ENCODE results near the gene STOX2. TPM values are rescaled to one million over a fixed set of nuclear protein-coding genes. Genes with fewer than 3 reads are reported as not detected.

Gene STOX2, protein sequence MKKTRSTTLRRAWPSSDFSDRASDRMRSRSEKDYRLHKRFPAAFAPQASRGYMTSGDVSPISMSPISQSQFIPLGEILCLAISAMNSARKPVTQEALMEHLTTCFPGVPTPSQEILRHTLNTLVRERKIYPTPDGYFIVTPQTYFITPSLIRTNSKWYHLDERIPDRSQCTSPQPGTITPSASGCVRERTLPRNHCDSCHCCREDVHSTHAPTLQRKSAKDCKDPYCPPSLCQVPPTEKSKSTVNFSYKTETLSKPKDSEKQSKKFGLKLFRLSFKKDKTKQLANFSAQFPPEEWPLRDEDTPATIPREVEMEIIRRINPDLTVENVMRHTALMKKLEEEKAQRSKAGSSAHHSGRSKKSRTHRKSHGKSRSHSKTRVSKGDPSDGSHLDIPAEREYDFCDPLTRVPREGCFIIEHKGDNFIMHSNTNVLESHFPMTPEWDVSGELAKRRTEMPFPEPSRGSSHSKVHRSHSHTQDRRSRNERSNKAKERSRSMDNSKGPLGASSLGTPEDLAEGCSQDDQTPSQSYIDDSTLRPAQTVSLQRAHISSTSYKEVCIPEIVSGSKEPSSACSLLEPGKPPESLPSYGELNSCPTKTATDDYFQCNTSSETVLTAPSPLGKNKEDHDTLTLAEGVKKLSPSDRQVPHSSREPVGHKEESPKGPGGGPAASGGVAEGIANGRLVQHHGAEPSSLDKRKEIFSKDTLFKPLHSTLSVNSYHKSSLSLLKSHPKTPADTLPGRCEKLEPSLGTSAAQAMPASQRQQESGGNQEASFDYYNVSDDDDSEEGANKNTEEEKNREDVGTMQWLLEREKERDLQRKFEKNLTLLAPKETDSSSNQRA (N-terminal part only)
- total RNA-seq: not detected

DNA sequence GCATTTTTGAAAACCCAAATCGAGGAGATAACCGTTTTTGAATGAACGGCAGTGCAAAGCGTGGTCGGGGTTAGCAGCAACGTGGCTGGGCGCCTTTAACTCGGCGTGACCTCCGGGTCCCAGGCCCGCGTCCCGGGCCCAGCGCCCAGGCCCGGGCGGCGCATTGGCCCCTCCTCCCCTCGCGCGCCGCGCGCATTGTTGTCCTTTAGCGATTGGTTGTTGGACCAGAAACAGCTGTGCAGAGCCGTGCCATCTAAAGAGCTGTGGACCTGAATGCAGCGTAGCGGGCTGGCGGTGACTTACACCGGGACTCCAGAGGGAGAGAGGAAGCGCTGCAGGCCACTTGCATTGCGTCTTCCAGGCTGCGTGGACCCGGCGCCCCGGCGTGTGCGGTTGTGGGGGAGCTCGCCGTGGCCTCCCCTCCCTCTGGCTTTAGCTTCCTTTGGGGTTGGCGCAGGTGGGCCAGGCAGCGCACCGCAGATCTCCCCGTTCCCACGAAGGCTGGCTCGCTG, at the start of gene STOX2:
Gene STOX2 (plus strand): TSS at position 227 of the 512 bp plus-strand sequence. CDS start 1,484 bp downstream, outside the sequence.
- Mint-ChIP-seq H3K27ac (no peak within 1 kb of the TSS), H3K36me3 (no peaks in the 10 kb centered on the region)
- peak; percentile 21 for DNase-seq

GRCh38 chr4:183855323-183856190, 49.5 kb upstream of the STOX2 start:
- DNase-seq: no peak
- no peak overlapping the region for H3K27ac Mint-ChIP-seq
- peaks cover 25% of the 10 kb centered on the region for H3K27me3 Mint-ChIP-seq
- no peaks in the 10 kb centered on the region for H3K36me3 Mint-ChIP-seq
- no peaks in the 10 kb centered on the region for H3K9me3 Mint-ChIP-seq
- H3K4me3 Mint-ChIP-seq: no peak overlapping the region
- no peaks in the 10 kb centered on the region for H3K4me1 Mint-ChIP-seq

More for the DNA sequence above, at the start of gene STOX2:
- Mint-ChIP-seq H3K4me1 (peaks cover 3% of the 10 kb centered on the region), H3K4me3 (peak within 1 kb of the TSS; percentile 37), H3K9me3 (peaks cover 4% of the 10 kb centered on the region), H3K27me3 (peaks cover 75% of the 10 kb centered on the region)

GRCh38 chr4:183857040-183857439, 48.1 kb upstream of the STOX2 start:
- no peaks in the 10 kb centered on the region for H3K9me3 Mint-ChIP-seq
- no peak for DNase-seq
- H3K36me3 Mint-ChIP-seq: no peaks in the 10 kb centered on the region
- no peak overlapping the region for H3K27ac Mint-ChIP-seq
- H3K4me1 Mint-ChIP-seq: no peaks in the 10 kb centered on the region
- H3K27me3 Mint-ChIP-seq: peaks cover 22% of the 10 kb centered on the region
- no peak overlapping the region for H3K4me3 Mint-ChIP-seq

DNA sequence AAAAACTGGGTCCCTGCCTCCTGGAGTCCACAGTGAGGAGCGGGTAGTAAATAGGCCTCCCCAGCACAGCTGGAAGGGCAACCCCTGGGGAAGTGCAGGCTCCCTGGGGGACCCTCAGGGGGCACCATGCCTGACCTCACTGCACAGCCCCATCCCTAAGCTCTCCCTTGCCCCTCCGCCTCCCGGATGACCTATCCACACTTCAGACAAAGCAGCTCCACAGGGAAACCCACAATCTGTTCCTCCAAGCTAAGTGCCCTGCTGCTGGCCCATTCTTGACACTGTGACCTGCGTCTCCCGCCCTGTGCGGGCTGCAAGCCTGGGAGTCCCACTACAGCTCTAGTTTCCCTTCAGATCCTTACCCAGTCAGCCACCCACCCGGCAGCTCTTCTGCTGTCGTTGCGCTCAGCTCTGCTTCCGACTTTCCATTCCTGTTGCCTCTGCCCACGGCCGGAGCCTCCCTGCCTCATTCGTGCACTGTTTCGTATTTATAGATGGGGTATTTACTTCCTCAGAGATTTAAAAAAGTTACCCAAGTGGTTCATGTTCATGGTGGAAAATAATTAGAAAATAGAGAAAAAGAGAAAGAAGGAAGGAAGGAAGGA, 47.0 kb upstream of the STOX2 start:
- Mint-ChIP-seq H3K27me3 (peaks cover 22% of the 10 kb centered on the region), H3K9me3 (no peaks in the 10 kb centered on the region), H3K27ac (no peak overlapping the region), H3K4me1 (no peaks in the 10 kb centered on the region), H3K4me3 (no peak overlapping the region), H3K36me3 (no peaks in the 10 kb centered on the region)
- DNase-seq: no peak

DNA sequence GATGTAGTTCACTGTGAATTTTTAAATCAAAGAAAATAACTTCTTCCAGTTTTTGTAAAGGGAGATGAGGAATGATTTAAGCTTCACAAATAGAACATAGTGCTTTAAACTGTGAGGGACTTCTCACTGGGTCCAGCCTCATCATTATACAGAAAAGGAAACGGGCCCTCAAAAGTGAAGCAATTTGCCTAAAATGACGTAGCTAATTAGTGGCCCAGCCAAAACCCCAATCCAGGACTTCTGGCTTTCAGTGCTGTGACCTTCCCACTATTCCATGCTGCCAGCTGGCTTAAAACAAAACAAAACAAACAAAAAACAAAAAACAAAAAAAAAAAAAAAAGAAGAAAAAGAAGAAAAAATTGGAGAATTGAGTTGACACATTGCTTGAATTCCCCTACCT, 45.0 kb upstream of the STOX2 start:
- Mint-ChIP-seq H3K36me3 (no peaks in the 10 kb centered on the region), H3K4me1 (no peaks in the 10 kb centered on the region), H3K9me3 (no peaks in the 10 kb centered on the region), H3K27ac (no peak overlapping the region), H3K27me3 (peaks cover 21% of the 10 kb centered on the region), H3K4me3 (no peak overlapping the region)
- no peak for DNase-seq

DNA sequence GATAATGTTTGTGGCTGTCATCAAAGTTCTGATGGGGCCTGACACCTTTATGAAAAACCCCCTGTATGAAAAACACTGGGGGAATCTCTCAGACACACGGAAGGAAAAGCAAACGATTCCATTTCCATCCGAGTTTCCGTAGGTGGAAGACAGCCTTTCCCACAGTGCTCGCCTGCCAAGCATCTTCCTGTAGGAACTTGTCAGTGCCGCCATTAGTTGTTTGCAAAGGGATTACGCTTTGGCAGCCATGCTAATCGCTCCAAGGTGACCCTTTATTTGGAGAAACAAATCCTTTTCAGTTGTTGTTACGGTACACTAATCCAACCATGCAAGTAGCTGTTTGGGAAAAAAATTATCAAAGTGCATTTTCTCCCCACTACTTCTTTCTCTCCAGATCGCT, 44.4 kb upstream of the STOX2 start:
- H3K36me3 Mint-ChIP-seq: no peaks in the 10 kb centered on the region
- no peak for DNase-seq
- H3K27ac Mint-ChIP-seq: no peak overlapping the region
- H3K27me3 Mint-ChIP-seq: peaks cover 16% of the 10 kb centered on the region
- H3K4me3 Mint-ChIP-seq: no peak overlapping the region
- no peaks in the 10 kb centered on the region for H3K9me3 Mint-ChIP-seq
- H3K4me1 Mint-ChIP-seq: no peaks in the 10 kb centered on the region

DNA sequence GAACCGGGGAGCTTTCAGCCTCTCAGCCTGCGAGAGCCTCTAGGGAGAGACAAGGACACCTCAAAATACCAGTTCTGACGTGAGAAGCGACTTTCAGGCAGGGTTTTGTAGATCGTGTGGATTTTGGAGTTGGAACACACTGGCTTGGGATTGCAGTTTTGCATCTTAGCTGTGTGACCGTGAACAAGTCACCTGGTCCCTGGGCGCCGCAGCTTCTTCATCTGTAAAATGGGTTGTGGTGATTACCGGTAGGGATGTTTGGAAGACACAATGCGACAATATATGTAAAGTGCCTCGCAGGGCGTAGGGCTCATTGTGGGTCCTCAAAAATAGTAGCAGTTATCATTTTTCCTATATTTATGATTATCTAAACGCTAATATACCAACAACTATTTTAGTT, 43.7 kb upstream of the STOX2 start:
- no peaks in the 10 kb centered on the region for H3K9me3 Mint-ChIP-seq
- H3K27ac Mint-ChIP-seq: no peak overlapping the region
- H3K36me3 Mint-ChIP-seq: no peaks in the 10 kb centered on the region
- H3K4me3 Mint-ChIP-seq: no peak overlapping the region
- peaks cover 16% of the 10 kb centered on the region for H3K27me3 Mint-ChIP-seq
- no peaks in the 10 kb centered on the region for H3K4me1 Mint-ChIP-seq
- DNase-seq: no peak

DNA sequence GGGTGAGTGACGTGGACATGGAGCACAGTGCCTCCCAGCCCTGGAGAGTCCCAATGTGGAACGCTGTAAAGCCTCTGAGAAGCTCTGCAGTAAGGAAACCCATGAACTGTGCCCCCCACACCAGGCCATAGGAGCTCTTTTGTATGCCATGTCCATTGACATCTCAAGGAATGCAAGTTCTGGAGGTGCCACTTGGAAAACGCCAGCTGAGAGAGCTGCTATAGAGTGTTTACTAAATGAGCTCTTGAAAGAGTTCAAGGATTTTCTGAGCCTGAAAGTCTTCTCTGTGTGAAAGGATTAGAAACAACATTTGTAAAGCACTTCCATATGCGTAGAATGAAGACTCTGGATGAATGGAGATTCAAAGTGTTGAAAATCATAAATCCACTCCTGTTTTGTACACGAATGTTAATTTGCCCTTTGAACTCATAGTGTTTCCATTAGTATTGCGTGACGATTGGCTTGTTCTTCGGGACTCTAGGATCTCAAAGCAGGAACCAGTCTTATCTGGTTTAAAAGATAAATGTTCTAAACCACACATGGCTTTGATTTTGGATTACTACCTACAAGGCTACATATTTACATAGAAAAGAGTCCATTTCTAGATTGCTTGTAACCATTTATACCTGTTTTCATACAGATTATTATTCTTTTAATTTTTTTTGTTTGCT, 41.8 kb upstream of the STOX2 start:
- no peaks in the 10 kb centered on the region for H3K36me3 Mint-ChIP-seq
- no peak overlapping the region for H3K27ac Mint-ChIP-seq
- no peak overlapping the region for H3K4me3 Mint-ChIP-seq
- no peaks in the 10 kb centered on the region for H3K4me1 Mint-ChIP-seq
- DNase-seq: no peak
- peaks cover 6% of the 10 kb centered on the region for H3K27me3 Mint-ChIP-seq
- no peaks in the 10 kb centered on the region for H3K9me3 Mint-ChIP-seq

DNA sequence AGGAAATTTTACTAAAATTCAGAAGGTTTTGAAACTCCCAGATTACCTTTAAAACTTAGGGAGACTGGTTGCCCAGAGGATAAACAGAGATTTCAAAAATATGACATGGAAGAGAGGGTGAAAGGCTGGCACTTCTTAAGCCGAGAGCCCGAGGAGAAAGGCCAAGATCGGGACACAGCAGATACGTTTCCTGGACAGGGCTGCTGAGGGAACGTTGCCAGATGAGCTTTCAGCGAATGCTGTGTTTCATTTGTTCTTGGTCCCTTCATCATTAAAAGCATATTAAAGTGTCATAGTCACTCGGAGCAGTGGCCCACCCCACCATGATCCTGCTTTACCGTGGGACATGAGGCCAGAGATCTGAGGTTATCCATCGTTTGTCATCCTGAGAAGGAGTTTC, 37.9 kb upstream of the STOX2 start:
- Mint-ChIP-seq H3K36me3 (no peaks in the 10 kb centered on the region), H3K4me3 (no peak overlapping the region), H3K27ac (no peak overlapping the region), H3K4me1 (no peaks in the 10 kb centered on the region), H3K27me3 (no peaks in the 10 kb centered on the region), H3K9me3 (no peaks in the 10 kb centered on the region)
- DNase-seq: no peak

DNA sequence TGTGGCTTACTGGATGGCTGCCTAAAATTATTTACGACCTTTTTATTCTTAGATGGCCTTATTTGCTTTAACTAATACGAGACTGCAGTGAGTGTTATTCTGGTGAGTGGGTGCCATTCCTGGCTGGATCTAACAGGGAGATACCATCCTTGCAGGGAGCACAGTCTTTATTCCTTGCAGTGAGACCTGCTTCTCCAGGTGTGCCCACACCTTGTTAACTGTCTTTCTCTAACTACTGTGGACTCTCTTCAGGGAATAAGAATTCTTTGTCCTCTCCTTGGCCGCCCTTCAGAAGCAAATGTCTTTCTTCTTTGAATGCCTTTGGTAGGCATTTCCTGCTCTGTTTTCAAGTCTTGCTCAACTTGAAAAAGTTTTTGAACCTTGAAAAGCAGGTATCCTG, 34.1 kb upstream of the STOX2 start:
- no peak overlapping the region for H3K27ac Mint-ChIP-seq
- H3K9me3 Mint-ChIP-seq: no peaks in the 10 kb centered on the region
- no peaks in the 10 kb centered on the region for H3K36me3 Mint-ChIP-seq
- no peak overlapping the region for H3K4me3 Mint-ChIP-seq
- no peaks in the 10 kb centered on the region for H3K27me3 Mint-ChIP-seq
- no peak for DNase-seq
- no peaks in the 10 kb centered on the region for H3K4me1 Mint-ChIP-seq

DNA sequence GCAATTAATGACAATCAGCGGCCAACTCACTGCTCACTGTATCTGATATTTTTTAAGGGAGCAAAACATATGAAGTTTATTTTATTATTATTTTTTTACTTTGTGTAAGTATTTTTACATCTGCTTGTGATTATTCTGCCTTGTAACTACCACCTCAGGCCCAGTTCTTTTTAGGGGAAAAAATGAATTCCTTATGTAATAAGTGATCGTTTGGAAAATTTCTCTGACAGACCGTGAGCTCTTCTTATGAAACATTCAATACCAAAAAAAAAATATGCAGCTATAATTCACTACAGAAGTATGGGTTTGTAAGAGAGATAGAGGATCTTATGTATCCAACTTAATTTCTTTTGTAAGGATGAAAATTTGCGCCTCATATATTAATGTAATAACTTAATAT, 33.5 kb upstream of the STOX2 start:
- Mint-ChIP-seq H3K36me3 (no peaks in the 10 kb centered on the region), H3K4me3 (no peak overlapping the region), H3K9me3 (no peaks in the 10 kb centered on the region), H3K27me3 (no peaks in the 10 kb centered on the region), H3K4me1 (no peaks in the 10 kb centered on the region), H3K27ac (no peak overlapping the region)
- no peak for DNase-seq

DNA sequence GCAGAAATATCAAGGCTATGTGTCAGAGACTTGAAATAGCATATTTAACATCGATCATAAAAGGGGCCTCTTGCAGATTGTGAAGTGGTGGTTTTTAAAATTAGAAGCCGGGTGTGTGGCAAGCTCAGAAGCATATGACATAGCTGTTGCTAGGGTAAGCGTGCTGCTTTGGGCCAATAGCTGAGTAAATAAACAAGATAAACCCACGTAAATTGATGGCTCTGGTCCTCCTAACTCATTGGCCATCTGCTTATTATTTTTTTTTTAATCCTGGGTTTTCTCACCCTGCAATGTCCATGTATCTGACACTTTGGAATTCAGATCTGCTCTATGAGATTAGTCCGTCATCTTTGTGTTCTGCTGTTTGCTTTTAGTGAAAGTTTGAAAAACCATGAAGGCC, 32.6 kb upstream of the STOX2 start:
- Mint-ChIP-seq H3K4me3 (no peak overlapping the region), H3K4me1 (no peaks in the 10 kb centered on the region), H3K27ac (no peak overlapping the region), H3K9me3 (no peaks in the 10 kb centered on the region), H3K36me3 (no peaks in the 10 kb centered on the region), H3K27me3 (no peaks in the 10 kb centered on the region)
- DNase-seq: no peak

DNA sequence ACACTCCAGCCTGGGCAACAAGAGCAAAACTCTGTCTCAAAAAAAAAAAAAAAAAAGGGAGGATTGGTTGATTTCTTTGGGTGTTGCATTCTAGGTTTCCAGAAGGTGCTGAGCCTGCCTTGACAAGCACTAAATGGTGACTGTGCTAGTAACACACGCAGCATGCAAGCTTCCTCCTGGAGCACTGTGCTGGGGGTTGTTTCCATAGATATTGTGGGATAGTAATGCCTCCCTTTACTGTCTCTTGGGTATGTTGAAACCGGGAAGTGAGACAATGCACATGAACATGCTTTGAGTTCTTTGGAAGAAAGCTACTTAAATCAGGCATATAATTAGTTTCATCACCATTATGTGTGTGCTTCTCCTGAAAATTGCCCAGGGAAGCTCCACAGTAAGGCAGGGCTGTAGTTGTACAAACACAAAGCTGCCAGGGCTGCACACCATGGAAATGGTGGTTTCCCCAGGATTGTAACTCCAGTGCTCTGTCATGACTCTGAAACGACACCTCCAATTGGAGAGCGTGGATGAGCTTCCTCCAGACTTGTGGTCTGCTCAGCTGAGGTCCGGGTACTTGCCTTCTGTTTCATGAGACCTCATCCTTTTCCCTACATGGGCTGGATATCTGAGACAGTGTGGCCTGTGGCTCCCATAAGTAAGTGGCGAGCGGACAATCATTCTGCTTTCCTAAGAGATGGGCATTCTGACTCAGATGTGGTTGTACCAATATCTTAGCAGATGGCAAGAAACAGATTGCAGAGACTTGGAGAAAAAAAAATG, 31.5 kb upstream of the STOX2 start:
- Mint-ChIP-seq H3K27me3 (no peaks in the 10 kb centered on the region), H3K4me1 (no peaks in the 10 kb centered on the region)
- no peak for DNase-seq

More for the DNA sequence above, 31.5 kb upstream of the STOX2 start:
- no peaks in the 10 kb centered on the region for H3K9me3 Mint-ChIP-seq
- H3K36me3 Mint-ChIP-seq: no peaks in the 10 kb centered on the region
- H3K4me3 Mint-ChIP-seq: no peak overlapping the region
- no peak overlapping the region for H3K27ac Mint-ChIP-seq

Measured in activated naive CD8-positive, alpha-beta T cell treated with anti-CD3 and anti-CD28 coated beads for 36 hours (primary cell).